Stromal cell of bone marrow (primary cell): Measurements from ENCODE around the gene JPH3.
A peak's percentile ranks its signal among the peaks of the same experiment; 100 is the strongest.
"Not testable (repeated sequence)": the region's sequence is repeated elsewhere in the genome, so short reads cannot be mapped to it uniquely, and the experiment has no call there.

Experiments
- DNase-seq: peaks from one replicate; pipeline ENCODE4 v3.0.0-alpha.2; 2012; ENCODE audit warnings: low read depth

Gene JPH3

DNA sequence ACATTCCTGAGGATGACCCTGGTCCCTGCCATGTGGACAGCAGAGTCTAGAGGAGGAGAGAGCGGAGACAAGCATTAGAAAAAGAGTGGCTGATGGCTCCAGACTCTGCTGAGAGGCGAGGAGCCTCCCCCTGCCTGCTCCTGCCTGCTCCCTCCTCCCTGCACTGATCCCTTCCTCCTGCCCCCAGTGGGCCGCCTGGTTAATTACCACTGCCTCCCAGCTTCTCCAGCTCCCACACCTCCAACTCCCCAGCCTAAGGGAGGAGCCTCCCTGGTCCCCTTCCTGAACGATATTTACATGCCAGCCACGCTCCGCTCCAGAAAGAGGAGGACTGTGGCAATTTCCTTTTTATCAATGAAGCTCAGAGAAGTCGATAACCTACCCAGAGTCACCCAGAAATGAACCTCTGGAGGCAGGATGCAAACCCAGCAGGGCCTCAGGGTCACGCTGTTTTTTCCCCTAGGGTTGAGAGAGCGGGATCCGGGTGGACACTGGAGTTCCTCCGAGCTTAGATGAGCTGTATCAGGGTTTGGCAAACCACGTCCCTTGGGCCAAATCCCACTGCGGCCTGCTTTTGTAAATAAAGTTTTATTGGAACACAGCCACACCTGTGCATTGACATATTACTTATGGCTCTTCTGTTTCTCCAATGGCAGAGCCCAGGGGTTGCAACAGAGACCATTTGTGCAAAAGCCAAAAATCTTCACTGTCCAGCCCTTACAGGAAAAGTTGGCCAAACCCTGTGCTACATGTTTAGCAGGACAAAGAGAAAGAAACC, 27.1 kb upstream of the JPH3 start:
- no peak for DNase-seq

DNA sequence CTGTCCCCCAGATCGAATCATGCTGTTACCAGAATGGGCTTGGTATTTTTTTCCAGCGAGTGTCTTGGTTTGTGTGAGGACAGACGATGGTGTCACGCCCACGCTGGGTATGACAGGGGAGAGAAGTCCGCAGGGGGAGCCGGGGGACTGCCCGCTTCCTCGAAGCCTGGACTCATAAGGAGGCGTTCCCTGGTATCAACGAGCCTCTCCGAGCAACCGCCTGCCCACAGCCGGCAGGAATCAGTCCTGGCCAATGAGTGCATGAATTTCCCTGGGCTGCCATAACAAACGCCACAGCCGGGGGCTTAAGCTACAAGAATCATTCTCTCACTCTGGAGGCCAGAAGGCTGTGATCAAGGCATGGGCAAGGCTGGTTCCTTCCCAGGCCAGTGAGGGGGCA, 26.1 kb upstream of the JPH3 start:
- DNase-seq = no peak

DNA sequence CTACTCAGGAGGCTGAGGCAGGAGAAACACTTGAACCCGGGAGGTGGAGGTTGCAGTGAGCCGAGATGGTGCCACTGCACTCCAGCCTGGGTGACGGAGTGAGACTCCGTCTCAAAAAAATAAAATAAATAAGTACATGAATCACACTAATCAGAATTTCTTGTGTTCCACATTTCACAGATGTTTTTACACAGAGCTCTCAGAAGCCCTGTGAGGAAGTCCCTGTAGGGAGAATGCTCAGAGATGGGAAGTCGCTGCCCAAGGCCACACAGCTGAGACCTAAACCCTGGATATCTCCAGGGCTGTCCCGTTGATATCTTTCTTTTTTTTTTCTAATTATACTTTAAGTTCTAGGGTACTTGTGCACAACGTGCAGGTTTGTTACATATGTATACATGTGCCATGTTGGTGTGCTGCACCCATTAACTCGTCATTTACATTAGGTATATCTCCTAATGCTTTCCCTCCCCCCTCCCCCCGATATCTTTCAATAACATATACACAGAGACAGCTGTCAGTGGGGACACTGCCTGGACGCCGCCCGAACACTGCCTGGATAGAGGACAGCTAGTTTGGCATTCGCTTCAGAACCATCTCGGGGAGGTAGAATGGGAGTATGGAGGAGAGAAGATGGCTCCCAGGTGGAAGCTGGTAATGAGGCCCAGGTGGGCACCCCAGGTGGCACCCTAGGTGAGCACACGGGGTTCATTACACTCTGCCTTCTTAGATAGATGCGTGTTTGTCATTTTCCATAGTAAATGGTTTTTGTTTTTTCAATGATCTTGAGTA, 24.0 kb upstream of the JPH3 start:
- DNase-seq = not testable (repeated sequence)

DNA sequence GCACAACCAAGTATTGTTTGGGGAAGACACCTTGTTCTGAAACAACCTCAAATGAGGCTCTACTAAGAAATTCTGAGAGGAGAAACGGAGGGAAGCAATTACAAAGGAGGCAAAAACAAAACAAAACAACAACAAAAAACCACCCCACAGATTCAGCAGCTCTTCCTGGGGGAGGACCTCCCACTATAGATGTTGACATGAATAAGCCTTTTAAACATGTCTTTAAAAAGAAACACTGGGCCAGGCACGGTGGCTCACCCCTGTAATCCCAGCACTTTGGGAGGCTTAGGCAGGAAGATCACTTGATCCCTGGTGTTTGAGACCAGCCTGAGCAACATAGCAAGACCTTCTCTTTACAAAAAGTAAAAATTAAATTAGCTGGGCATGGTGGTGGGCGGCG, 22.6 kb upstream of the JPH3 start:
- DNase-seq = no peak

DNA sequence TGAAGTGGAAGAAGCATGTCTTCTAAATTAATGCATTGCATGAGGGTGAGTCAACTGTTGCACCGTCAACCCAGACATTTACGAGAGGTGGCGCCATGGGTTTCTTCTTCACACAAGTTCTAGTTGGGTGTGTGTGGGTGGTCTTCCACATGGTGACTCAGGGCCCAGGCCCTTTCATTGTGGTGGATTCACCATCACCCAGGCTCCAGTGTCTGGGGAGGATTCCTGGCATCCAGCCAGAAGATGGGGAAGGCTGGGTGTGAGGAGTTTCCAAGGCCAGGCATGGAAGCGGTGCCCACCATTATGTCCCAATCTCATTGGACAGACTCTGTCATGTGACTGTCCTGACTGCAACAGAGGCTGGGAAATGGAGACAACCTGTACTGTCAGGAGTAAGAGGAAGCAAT, 21.4 kb upstream of the JPH3 start:
- peak; percentile 26 for DNase-seq

DNA sequence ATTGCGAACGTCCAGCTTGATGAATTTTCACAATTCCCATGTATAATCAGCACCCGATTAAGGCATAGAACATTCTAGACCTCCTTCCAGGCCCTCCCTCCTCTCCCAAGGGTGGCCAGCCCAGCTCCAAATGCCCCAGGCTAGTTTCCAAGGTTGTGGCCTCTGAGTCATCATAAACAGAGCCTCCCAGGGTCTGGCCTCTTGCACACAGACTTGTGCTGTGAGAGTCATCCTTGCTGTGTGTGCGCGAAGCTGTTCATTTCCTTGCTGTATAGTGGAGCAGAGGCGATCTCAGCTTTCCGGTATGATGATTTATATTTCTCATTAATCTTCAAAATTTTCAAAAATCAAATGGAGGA, 20.5 kb upstream of the JPH3 start:
- DNase-seq = peak; percentile 99

DNA sequence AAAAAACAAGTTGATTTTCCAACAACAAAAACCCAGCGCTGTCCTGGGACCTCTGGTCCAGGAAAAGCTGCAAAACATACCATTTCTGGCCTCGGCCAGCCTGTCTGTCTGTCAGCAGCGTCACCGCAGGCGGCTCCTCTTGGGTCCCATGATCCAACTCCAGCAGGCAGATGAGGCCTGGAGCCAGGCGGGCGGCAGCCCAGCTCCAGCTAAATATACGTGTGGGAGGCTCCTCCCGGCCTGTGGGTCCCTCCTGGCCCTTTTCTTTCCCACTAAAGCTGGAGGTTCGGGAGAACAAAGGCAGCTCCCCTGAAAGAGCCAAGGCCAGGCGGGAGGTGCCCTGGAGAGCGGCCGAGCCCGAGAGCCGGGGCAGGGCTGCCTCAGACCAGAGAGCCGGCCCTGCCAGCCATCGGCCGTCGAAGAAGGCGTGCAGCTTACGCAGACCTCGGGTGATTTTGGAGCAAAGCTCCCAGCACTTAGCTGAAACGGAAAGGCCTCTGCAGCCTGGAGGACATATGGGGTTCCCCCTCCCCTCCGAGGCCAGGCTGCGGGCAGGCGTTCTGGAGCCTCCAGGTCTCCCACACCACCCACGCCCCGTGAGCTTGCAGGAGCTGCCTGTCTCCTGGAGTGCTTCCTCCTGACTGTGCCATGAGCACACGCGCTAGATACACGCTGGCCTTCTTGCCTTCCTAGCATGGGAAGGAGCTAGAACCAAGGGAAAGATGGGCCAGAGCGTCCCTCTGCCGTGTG, 19.9 kb upstream of the JPH3 start:
- peak; percentile 90 for DNase-seq

DNA sequence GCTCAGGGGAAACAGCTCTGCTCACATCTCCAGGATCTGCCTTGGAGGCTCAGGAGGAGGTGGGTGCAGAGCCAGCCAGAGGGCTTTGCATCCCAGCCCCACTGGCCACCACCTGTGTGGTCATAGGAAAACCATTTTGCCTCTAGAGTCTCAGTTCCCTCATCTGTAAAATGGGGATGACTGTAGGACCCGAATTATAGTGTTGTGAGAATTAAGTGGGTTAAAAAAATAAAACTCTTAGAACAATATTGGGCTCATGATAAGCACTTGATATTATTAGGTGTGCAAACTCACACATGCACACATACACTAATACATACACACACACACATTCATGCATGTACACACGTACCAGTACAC, 19.4 kb upstream of the JPH3 start:
- no peak for DNase-seq

DNA sequence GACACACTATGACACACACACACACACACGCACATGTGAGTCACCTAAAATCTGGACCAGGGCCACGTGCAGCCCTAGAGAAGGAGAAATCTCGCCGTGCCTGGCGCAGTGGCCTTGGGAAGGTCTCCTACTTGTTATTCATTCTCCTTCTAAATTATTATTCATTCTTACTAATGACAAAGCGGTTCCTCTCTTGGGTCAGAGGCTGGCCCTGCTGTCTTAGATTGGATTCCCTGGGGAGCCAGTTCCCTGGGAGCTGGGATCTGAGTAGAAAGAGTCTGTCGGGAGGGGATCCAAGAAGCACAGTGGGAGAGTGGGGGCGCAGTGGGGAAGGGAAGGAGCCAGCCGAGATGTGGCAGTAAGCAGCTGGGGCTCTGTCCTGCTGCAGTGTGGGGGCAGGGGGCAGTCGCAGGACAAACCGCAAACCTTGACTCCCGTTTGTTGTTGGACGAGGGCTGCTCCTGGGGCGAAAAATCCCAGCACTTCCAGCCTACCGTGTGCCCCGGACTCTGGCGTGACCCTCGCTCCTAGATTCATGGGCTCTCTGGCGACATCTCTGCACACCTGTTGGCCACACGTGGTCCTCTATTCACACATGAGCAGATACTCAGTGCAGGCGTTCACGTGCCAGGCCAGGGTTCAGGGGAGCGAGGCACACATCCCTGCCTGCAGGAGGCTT, 18.7 kb upstream of the JPH3 start:
- DNase-seq = peak; percentile 26

DNA sequence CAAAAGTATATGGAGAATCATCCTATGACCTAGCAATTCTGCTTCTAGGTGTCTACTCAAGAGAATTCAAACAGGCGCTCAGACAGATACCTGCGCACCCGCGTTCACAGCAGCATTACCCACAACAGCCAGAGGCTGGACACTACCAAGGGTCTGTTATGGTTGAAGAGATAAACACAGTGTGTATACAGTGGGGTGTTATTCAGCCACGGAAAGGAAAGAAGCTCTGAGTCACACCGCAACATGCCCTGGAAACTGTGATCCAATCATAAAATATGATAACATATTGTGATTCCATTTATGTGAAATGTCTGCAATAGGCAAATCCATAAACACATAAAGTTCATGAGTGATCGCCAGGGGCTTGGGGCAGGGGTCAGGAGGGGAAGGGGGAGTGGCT, 18.0 kb upstream of the JPH3 start:
- DNase-seq = peak; percentile 22

DNA sequence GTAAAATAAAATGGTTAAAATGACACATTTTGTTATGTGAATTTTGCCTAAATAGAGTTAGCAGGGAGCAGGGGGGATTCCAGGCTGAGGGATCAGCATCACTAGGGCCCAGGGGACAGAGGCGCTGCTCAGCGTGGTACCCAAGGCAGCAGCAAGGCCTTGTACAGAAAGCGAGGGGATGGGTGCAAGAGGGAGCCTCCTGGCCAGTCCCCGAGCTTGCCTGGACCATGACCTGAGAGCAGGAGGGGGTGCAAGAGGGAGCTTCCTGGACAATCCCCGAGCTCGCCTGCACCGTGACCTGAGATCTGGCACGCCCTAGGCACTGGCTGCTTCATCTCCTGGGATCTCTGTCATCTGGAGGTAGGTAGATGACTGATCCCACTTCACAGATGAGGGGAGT, 17.3 kb upstream of the JPH3 start:
- no peak for DNase-seq

DNA sequence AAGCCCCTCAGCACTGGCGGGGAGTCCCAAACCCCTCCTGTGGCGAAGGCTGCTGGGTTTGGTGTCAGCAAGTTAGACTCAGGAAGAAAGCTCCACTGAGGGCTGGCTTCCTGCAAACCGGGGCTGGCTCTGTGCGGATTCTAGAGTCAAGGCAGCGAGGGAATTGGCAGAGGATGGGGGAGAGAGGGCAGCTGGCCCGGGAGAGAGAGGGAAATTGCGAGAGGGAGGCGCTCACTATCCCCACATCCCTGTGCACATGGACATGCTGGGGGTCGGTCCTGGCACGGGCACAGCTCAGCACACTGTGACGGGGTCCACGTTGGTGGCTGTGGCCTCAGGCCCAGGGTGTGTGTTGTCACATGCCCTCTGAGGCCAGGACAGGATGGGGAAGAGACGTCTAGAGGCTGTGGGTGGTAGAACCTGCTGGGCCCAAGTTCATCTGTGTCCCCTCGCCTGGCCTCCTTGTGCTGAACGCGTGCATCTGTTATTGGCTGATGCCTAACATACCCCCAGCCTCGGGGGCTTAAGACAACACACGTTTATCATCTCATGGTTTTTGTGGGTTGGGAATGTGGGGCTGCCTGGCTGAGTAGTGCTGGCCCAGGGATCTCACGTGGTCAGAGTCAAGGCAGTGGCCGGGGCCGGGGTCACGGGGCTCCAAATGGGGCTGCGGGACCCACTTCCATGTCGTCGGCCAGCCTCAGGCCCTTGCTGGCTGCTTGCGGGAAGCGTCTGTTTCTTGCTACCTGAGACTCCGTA, 16.7 kb upstream of the JPH3 start:
- DNase-seq = no peak

DNA sequence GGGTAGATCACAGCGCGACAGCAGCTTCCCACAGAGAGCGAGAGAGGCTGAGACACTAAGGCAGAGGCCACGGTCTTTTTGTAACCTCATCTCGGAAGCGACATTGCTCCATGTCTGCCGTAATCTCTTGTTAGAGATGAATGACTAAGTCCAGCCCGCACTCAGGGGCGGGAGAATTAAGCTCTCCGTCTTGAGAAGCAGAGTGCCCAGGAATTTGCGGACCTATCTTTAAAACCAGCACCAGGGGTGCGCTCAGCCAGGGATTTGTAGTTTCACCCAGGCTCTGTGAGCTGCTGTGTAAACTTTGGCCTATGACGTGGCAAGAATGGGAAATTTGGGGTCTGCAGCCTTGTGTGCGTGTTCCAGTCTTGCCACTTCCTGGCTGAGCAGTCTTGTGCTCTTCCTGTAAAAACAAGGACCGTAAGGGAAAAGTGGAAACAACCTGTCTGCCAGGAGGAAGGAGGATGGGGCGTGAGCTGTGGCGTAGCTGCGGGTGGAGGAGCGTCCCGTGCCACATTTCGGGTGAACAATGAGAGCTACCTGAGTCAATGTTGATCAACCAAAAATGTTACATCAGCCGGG, 16.0 kb upstream of the JPH3 start:
- DNase-seq = no peak

DNA sequence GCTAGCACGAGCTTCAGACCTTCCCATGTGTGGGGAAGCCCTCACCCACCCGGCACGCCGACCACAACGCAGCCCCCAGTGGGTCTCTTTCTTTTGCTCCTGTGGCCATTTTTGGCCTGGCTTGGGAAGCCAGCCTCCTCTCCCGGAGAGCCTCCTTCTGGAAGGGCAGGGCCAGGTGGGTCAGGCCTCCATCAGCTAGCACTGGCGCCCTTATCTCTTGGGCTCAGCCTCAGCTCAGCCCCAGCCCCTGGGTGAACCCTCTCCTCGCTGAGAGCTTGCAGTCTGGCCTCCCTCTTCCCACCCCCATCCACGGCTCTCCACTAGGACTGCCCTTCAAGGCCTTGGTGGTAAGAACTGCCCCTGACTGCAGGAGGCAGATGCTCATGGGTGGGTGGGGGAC, 14.7 kb upstream of the JPH3 start:
- DNase-seq = no peak

DNA sequence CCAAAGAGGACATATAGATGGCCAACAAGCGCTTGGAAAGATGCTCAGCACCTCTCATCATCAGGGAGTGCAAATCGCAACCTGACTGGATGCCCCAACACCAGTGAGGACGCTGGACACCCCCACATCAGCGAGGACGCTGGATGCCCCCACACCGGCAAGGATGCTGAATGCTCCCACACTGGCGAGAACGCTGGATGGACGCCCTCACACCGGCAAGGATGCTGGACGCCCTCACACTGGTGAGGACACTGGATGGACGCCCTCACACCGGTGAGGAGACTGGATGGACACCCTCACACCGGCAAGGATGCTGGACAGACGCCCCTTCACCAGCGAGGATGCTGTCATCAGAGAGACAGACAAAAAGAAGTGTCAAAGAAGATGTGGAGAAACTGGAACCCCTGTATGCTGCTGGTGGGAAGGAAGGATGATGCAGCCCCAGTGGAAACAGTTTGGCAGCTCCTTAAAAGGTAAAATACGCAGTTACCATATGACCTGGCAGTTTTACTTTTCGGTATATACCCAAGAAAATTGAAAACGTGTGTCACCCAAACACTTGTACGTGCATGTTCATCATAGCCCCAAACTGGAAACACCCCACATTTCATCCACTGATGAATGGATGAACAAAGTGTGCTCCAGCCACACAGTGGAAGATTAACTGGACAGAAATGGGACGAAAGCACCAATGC, 10.1 kb upstream of the JPH3 start:
- no peak for DNase-seq

DNA sequence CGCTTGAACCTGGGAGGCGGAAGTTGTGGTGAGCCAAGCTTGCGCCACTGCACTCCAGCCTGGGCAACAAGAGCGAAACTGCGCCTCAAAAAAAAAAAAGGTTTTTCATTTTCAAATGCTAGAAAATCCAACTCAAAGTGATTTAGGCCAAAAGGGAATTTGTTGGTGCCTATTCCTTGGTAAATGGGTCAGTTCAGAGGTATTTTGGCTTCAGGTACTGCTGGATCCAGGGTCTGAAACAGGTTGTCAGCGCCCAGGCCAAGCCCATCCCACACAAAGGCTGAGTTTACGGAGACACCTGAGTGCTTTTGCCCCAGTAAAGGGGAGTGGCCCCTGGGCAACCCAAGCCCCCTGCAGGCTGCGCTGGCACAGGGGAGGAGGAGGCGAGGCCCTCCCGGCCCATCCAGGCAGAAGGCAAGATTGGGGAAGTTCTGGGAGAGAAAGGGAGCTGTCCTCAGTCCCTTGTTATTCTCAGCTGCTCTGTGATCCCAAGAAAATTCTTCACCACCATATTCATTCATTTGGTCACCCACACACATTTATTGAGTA, 8.5 kb upstream of the JPH3 start:
- DNase-seq = no peak

DNA sequence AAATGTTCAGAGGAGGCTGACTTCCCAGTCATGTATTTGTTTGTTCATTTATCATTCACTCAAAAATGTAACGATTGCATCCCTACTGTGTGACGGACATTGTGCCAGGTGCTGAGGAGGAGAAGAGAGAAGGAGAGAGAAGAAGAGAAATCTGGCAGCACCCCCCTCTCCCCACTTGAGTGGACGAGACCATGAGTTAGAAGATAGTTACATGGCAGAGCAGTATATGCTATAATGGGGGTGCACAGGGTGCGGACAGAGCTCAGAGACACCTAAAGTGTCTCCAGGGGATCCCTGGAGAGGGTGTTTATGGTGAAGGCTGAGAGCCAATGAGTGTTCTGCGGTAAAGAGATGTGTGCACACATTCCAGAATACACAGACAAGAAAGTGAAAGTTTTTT, 6.6 kb upstream of the JPH3 start:
- no peak for DNase-seq

DNA sequence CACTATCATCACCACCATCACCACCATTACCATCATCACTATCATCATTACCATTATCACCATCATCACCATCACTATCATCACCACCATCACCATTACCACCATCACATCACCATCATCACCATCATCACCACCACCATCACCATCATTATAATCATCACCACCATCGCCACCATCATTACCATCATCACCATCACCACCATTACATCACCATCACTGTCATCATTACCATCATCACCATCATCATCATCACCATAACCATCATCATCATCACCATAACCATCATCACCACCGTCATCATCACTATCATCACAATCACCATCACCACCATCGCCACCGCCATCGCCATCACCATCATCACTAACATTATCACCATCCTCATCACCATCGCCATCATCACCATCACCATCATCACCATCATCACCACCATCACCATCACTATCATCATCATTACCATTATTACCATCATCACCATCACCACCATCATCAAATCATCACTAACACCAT, 4.9 kb upstream of the JPH3 start:
- no peak for DNase-seq

DNA sequence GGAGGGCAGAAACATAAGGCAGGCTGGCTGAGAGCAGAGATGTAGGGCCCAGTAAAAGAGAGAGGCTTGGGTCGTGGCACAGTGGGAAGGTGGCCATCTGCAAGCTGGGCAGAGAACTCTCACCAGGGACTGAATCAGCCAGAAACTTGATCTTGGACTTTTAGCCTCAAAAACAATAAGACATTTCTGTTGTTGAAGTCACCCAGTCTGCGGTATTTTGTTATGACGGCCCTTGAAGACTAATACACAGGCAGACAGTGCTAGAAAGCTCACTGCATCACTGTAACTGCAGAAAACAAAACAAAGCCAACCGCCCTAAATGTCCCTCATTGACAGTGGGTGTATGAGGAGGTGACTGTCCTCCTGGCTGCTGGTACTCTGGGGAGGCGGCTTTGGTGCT, 3.9 kb upstream of the JPH3 start:
- DNase-seq = peak; percentile 18

DNA sequence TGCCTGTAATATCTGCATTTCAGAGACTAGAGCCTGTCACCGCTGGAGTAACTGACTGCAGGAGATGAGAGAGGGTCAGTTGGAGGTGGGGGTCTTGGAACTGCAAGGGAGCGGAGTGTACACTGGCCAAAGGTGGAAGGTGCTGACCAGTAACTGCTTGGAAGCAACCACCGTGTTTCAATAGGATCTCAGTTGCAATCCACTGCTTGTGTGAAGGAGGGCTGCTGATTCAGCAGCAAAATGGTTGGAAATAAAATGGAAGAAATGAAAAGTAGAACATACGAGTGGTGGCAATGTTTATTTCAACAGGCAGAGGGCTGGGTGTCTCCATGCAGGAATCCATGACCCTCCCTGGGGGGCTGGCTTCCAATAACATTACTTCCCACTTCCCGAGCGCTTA, 2.1 kb upstream of the JPH3 start:
- no peak for DNase-seq
